ENCODE data around the gene OR1A1.
"Not testable (repeated sequence)": the region's sequence is repeated elsewhere in the genome, so short reads cannot be mapped to it uniquely, and the experiment has no call there.

OR1A1 gene

GRCh38 chr17:3207367-3207766 is at the start of gene OR1A1:
OR1A1 (plus strand) TSS chr17:3207667; CDS start chr17:3215621, 7,954 bp downstream.
- no peak for DNase-seq (ENCODE audit: low spot score)

- no peak for DNase-seq (ENCODE audit: low spot score)
These were observed 39.9 kb upstream of the OR1A1 start for GRCh38 chr17:3167574-3167973.

GRCh38 chr17:3189961-3190360 is 17.5 kb upstream of the OR1A1 start:
- DNase-seq (ENCODE audit: low spot score): no peak

DNA sequence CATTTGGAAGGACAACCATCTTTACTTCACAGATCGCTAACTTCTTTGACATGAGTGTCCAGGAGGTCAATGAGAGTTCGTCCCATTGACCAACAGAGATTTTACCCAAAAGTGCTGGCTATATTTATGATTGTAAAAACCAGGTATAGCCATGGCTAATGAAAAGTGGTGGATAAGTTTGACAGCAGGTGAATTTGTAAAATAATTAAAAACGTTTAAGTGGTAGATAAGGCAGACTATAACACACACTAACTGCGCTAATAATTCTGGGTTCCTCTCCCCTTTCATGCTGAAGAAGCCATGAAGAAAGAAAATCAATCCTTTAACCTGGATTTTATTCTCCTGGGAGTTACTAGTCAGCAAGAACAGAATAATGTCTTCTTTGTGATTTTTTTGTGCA is 10.2 kb upstream of the OR1A1 start, which contains the start of gene OR1A2:
OR1A2 (plus strand) TSS at position 301 of the 400 bp plus-strand sequence; CDS start at position 301, 0 bp downstream.
- DNase-seq (ENCODE audit: low spot score): no peak

- no peak for DNase-seq (ENCODE audit: low spot score)
These were observed 1.0 kb downstream of the OR1A1 start for GRCh38 chr17:3208484-3208883.

GRCh38 chr17:3213001-3213400 is 5.5 kb downstream of the OR1A1 start:
- no peak for DNase-seq (ENCODE audit: low spot score)

DNA sequence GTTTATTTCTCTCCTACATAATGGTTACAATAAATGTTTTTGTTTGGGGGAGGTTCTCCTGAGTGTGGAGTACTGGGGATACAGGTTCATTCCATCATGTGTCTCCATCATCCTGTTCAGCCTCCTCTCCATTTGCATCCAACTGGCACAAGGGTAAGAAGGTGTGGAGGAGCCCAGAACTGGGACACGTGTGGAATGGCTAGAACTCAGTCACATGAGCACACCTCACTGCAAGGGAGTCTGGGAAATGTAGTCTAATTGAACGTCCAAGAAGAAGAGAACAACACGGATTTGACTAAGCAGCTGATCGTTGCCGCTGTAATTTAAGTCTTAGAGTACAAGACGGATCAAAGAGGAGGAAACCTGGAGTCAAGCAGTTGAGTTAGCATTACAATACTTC is 6.1 kb downstream of the OR1A1 start:
- no peak for DNase-seq (ENCODE audit: low spot score)

GRCh38 chr17:3219978-3220377 is 12.5 kb downstream of the OR1A1 start:
- not testable (repeated sequence) for DNase-seq (ENCODE audit: low spot score)

GRCh38 chr17:3221850-3222249 is 14.4 kb downstream of the OR1A1 start:
- no peak for DNase-seq (ENCODE audit: low spot score)

DNA sequence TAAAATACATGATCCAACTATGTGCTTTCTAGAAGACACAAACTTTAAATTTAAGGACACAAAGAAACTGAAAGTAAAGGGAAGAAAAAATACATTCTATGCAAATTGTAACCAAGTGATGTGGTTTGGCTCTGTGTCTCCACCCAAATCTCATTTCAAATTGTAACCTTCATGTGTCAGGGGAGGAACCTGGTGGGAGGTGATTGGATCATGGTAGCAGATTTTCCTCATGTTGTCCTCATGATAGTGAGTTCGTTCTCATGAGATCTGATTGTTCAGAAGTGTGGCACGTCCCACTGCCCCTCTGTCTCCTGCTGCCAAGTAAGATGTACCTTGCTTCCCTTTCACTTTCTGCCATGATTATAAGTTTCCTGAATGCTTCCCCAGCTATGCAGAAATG is 15.0 kb downstream of the OR1A1 start:
- no peak for DNase-seq (ENCODE audit: low spot score)

- not testable (repeated sequence) for DNase-seq (ENCODE audit: low spot score)
These were observed 17.4 kb downstream of the OR1A1 start for GRCh38 chr17:3224721-3225352.

GRCh38 chr17:3232300-3232699 is 24.8 kb downstream of the OR1A1 start:
- not testable (repeated sequence) for DNase-seq (ENCODE audit: low spot score)

DNA sequence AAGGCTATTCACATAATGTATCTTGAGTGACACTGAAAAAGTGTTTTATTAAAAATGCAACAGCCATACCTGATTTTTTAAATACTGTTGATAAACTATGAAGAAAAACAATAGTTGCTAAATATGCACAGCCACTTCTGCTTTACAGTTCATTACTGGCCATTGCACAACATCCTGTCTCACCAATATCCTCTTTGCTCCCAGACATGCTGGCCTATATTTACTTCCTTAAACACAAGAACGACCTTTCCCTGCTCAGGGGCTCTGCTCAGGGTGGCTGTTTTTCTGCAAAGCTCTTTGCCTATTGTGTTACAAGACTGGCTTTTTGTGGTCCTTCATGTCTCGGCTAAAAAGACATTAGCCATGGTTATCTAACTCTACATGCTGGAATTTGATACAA is 31.2 kb downstream of the OR1A1 start:
- not testable (repeated sequence) for DNase-seq (ENCODE audit: low spot score)

DNA sequence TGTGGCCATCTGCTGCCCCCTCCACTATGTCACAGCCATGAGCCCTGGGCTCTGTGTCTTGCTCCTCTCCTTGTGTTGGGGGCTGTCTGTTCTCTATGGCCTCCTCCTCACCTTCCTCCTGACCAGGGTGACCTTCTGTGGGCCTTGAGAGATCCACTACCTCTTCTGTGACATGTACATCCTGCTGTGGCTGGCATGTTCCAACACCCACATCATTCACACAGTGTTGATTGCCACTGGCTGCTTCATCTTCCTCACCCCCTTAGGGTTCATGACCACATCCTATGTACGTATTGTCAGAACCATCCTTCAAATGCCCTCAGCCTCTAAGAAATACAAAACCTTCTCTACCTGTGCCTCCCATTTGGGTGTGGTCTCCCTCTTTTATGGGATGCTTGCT is 33.6 kb downstream of the OR1A1 start:
- DNase-seq (ENCODE audit: low spot score): not testable (repeated sequence)

GRCh38 chr17:3244841-3245240 is 37.4 kb downstream of the OR1A1 start:
- DNase-seq (ENCODE audit: low spot score): not testable (repeated sequence)

GRCh38 chr17:3249013-3249412 is 41.5 kb downstream of the OR1A1 start:
- DNase-seq (ENCODE audit: low spot score): not testable (repeated sequence)

DNA sequence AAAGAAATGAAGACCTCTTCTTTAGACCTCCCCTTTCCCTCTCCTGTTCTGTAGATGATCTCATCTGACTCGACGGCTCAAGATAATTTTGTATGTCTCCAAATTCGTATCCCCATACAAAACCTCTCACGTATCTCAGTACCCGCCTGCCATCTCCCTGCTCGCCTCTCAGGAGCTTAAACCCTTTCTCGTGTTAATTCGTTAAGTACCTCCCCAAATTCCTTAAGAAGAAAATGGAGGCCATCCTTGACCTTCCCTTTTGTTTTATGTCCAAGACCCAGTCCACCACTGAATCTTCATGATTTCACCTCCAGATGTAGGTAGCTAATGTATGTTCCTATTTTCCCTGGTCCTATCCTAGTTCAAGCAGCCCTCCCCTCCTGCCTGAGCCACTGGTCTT is 49.1 kb downstream of the OR1A1 start:
- DNase-seq (ENCODE audit: low spot score): no peak

GRCh38 chr17:3260163-3260562 is 52.7 kb downstream of the OR1A1 start:
- no peak for DNase-seq (ENCODE audit: low spot score)

- DNase-seq (ENCODE audit: low spot score): no peak
These were observed 53.1 kb downstream of the OR1A1 start for GRCh38 chr17:3260600-3260999.
